PFSK-1 (cell line): ENCODE results near the gene AFAP1L1.

ENCODE experiments used
- REST ChIP-seq, 2 experiments: IDR thresholded peaks; 2 replicates each; pipeline versions ENCODE4 v1.6.1 to v1.8.0; 2011 to 2012; ENCODE audit warnings: low read depth in 2 of 2, low read length in 2 of 2, control low read depth in 1 of 2, inconsistent platforms in 1 of 2, mild to moderate bottlenecking in 1 of 2, moderate library complexity in 1 of 2; ENCODE audit not compliant: insufficient read depth in 1 of 2
- SIN3A ChIP-seq: IDR thresholded peaks from 2 replicates; pipeline ENCODE4 v1.6.1; 2012; ENCODE audit warnings: mild to moderate bottlenecking, low read length, moderate library complexity, borderline replicate concordance; ENCODE audit not compliant: insufficient read depth
- TAF1 ChIP-seq: IDR thresholded peaks from 2 replicates; pipeline ENCODE4 v1.6.1; 2012; ENCODE audit warnings: low read length, control low read depth, borderline replicate concordance; ENCODE audit not compliant: insufficient read depth

DNA sequence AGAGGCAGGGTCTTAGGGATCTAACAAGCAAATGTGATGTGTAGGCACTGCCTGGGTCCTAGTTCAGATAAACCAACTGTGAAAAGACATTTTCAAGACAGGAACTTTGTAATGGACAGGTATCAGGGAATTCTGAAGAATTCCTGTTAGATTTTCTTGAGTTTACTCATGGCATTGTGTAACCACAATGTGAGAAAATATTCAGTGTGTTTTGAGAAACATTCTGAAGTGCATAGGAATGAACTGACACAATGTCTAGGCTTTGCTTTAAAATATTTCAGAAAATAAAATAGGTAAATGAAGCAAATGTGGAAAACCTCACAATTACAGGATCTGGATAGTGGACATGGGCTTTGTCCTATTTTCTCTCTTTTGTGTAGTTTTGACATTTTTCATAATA, 15.2 kb upstream of the AFAP1L1 start:
- TF ChIP-seq SIN3A (no peak), TAF1 (no peak), REST (IDR thresholded peaks at IDR 0.05; ENCODE audit: insufficient read depth in 1 of 2, low read depth in 2 of 2, low read length in 2 of 2) (no peak)
